K562 (cell line): Measurements from ENCODE around the gene CIAO3. TPM values are rescaled to one million over a fixed set of nuclear protein-coding genes. Genes with fewer than 3 reads are reported as not detected.

Source experiments
- ELF1 ChIP-seq: fragments of 200-800 bp; sonication (Bioruptor generic); IDR thresholded peaks from 2 replicates; pipeline ENCODE4 v1.6.1; 2016; ENCODE audit warnings: missing genetic modification characterization, missing compliant biosample characterization
- FOXJ2 ChIP-seq: fragments of 200-800 bp; sonication (Bioruptor generic); IDR thresholded peaks from 2 replicates; pipeline ENCODE4 v1.6.1; 2016; ENCODE audit warnings: missing genetic modification characterization, missing compliant biosample characterization
- L3MBTL2 ChIP-seq: fragments of 450-650 bp; IDR thresholded peaks from 2 replicates; pipeline ENCODE4 v1.6.1; 2016; ENCODE audit warnings: mild to moderate bottlenecking, moderate library complexity
- MYC ChIP-seq, 2 experiments: fragments of 250-450 bp in 1 of 2; sonication (Bioruptor Pico) in 1 of 2; IDR thresholded peaks; 2 replicates each; pipeline versions ENCODE4 v1.5.1 to v1.6.1; 2012 to 2021; ENCODE audit warnings: low read depth in 2 of 2, borderline replicate concordance in 1 of 2, improper control_type of control experiment in 1 of 2, low read length in 1 of 2, mild to moderate bottlenecking in 1 of 2, moderate library complexity in 1 of 2
- SAFB ChIP-seq: fragments of 200-400 bp; formaldehyde crosslinking; IDR thresholded peaks from 2 replicates; pipeline ENCODE4 v1.6.1; 2017; ENCODE audit warnings: low read depth, low read length, borderline replicate concordance
- SNRNP70 ChIP-seq: fragments of 200-400 bp; formaldehyde crosslinking; optimal IDR thresholded peaks from 2 replicates; pipeline ENCODE3; 2017; ENCODE audit warnings: low read depth, low read length
- ZNF780A ChIP-seq: fragments of 250-450 bp; sonication (Bioruptor Pico); IDR thresholded peaks from 2 replicates; pipeline ENCODE4 v1.5.0; 2021; ENCODE audit warnings: mild to moderate bottlenecking
- polyA plus RNA-seq, 8 experiments: library from polyadenylated mRNA; depleted of rRNA in 4 of 8; stranded (reverse) in 5 of 8; unstranded in 3 of 8; fragments of >200 nt; fragmentation: Nextera tagmentation in 2 of 8; fragmentation: Illumina TruSeq in 1 of 8; extraction: Ambion mirVana in 2 of 8; extraction: Trizol in 1 of 8; gene quantifications; 2 replicates each; pipeline versions ENCODE4 v1.2.1 to v1.2.3, GENCODE V29; 2011 to 2014; ENCODE audit warnings: inconsistent platforms in 1 of 8, missing spikeins in 1 of 8
- total RNA-seq, 7 experiments: library from RNA; depleted of rRNA in 6 of 7; stranded (reverse); fragments of >200 nt in 6 of 7; fragmentation: Illumina TruSeq in 2 of 7; extraction: Trizol in 2 of 7; gene quantifications; 2 replicates each; pipeline versions ENCODE4 v1.2.1 to v1.2.3, GENCODE V29; 2011 to 2021; ENCODE audit warnings: low replicate concordance in 1 of 7
- TF ChIP-seq, protein P1 (sequence below): fragments of 450-650 bp; IDR thresholded peaks from 2 replicates; pipeline ENCODE4 v1.6.1; 2016; ENCODE audit warnings: borderline replicate concordance
- TF ChIP-seq, protein P2 (sequence below): sonication (generic); formaldehyde crosslinking; IDR thresholded peaks from 2 replicates; pipeline ENCODE4 v1.9.0; 2022; ENCODE audit warnings: mild to moderate bottlenecking, missing genetic modification reagents
- TF ChIP-seq, protein P3 (sequence below), 2 experiments: fragments of 450-650 bp; IDR thresholded peaks; 2 replicates each; pipeline ENCODE4 v1.6.1; 2016
- TF ChIP-seq, protein P4 (sequence below), 2 experiments: fragments of 450-650 bp; conservative IDR thresholded peaks; 2 replicates each; pipeline ENCODE4 v1.6.1; 2017; ENCODE audit warnings: mild to moderate bottlenecking in 2 of 2, moderate library complexity in 2 of 2
- TF ChIP-seq, protein P5 (sequence below), 2 experiments: IDR thresholded peaks; 2 replicates each; pipeline ENCODE4 v1.6.1; 2011; ENCODE audit warnings: borderline replicate concordance in 1 of 2, control low read depth in 1 of 2, low read depth in 1 of 2, low read length in 1 of 2, mild to moderate bottlenecking in 1 of 2, mixed read lengths in 1 of 2, moderate library complexity in 1 of 2; ENCODE audit not compliant: insufficient read depth in 1 of 2, insufficient read length in 1 of 2, poor library complexity in 1 of 2, severe bottlenecking in 1 of 2; ENCODE audit errors: extremely low read depth in 1 of 2
- TF ChIP-seq, protein P6 (sequence below): sonication (generic); formaldehyde crosslinking; IDR thresholded peaks from 2 replicates; pipeline ENCODE4 v1.8.1; 2023; ENCODE audit warnings: mild to moderate bottlenecking, missing genetic modification reagents

CIAO3 gene
- total and polyA plus RNA-seq, 9 of the 15 experiments (the other 6 are each of a cell fraction or from before 2014, with no cell fraction given) = 2.2 to 35.6 (median 18.7) TPM

DNA sequence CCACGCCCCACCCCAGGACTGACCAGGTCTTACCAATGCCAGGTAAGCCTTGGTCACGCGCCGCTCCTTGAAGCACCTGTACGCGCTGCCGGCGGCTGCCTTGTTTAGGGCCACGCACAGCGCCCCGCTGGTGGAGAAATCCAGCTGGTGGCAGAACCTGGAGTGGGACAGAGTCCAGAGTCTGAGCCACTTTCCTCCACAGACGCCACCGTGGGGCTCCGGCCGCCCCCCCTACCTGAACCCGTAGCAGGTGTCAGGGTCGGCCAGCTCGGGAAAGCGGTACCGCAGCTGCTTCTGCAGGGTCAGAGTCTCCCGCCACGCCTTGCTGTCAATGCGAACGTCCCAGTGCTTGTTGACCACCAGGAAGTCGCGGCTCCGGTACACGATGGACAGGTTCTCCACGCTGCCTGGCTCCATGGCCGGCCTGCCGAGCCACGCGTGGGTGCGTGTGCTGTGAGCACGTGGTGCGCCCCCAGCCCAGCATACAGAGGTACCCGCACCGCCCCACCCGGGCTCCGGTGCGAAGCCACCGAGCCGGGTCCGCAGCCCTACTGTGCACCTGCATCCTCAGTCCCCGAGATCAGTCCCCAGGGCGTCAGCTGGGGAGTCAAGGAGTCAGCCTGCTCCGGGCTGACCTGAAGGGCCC, 46.6 kb upstream of the CIAO3 start (continued):
- TF ChIP-seq, protein P1, sequence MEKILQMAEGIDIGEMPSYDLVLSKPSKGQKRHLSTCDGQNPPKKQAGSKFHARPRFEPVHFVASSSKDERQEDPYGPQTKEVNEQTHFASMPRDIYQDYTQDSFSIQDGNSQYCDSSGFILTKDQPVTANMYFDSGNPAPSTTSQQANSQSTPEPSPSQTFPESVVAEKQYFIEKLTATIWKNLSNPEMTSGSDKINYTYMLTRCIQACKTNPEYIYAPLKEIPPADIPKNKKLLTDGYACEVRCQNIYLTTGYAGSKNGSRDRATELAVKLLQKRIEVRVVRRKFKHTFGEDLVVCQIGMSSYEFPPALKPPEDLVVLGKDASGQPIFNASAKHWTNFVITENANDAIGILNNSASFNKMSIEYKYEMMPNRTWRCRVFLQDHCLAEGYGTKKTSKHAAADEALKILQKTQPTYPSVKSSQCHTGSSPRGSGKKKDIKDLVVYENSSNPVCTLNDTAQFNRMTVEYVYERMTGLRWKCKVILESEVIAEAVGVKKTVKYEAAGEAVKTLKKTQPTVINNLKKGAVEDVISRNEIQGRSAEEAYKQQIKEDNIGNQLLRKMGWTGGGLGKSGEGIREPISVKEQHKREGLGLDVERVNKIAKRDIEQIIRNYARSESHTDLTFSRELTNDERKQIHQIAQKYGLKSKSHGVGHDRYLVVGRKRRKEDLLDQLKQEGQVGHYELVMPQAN = peak; percentile 75; the same call in 1 of the 2 replicates
- TF ChIP-seq, protein P2, sequence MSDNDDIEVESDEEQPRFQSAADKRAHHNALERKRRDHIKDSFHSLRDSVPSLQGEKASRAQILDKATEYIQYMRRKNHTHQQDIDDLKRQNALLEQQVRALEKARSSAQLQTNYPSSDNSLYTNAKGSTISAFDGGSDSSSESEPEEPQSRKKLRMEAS (CRISPR knock-in tag) = peak; percentile 42
- TF ChIP-seq ELF1 (tag) (no peak), MYC (IDR thresholded peaks at IDR 0.05; ENCODE audit: low read depth, low read length) (0 out of 2 replicates have a peak, but pooled peaks have one; percentile 32), MYC (CRISPR knock-in tag; IDR thresholded peaks at IDR 0.05; ENCODE audit: borderline replicate concordance, low read depth) (no peak), ZNF780A (CRISPR knock-in tag) (no peak), SAFB (peak; percentile 71; the same call in 1 of the 2 replicates), FOXJ2 (tag) (no peak), L3MBTL2 (peak; percentile 41; the same call in 1 of the 2 replicates), SNRNP70 (no peak)
- TF ChIP-seq, protein P3, sequence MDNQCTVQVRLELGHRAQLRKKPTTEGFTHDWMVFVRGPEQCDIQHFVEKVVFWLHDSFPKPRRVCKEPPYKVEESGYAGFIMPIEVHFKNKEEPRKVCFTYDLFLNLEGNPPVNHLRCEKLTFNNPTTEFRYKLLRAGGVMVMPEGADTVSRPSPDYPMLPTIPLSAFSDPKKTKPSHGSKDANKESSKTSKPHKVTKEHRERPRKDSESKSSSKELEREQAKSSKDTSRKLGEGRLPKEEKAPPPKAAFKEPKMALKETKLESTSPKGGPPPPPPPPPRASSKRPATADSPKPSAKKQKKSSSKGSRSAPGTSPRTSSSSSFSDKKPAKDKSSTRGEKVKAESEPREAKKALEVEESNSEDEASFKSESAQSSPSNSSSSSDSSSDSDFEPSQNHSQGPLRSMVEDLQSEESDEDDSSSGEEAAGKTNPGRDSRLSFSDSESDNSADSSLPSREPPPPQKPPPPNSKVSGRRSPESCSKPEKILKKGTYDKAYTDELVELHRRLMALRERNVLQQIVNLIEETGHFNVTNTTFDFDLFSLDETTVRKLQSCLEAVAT (IDR thresholded peaks at IDR 0.05) = no peak
- TF ChIP-seq, protein P4, sequence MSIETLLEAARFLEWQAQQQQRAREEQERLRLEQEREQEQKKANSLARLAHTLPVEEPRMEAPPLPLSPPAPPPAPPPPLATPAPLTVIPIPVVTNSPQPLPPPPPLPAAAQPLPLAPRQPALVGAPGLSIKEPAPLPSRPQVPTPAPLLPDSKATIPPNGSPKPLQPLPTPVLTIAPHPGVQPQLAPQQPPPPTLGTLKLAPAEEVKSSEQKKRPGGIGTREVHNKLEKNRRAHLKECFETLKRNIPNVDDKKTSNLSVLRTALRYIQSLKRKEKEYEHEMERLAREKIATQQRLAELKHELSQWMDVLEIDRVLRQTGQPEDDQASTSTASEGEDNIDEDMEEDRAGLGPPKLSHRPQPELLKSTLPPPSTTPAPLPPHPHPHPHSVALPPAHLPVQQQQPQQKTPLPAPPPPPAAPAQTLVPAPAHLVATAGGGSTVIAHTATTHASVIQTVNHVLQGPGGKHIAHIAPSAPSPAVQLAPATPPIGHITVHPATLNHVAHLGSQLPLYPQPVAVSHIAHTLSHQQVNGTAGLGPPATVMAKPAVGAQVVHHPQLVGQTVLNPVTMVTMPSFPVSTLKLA (conservative IDR thresholded peaks at IDR 0.05) = peak; percentile 63 to 69
- TF ChIP-seq, protein P5, sequence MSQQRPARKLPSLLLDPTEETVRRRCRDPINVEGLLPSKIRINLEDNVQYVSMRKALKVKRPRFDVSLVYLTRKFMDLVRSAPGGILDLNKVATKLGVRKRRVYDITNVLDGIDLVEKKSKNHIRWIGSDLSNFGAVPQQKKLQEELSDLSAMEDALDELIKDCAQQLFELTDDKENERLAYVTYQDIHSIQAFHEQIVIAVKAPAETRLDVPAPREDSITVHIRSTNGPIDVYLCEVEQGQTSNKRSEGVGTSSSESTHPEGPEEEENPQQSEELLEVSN (IDR thresholded peaks at IDR 0.05; ENCODE audit: borderline replicate concordance in 1 of 2, extremely low read depth in 1 of 2, insufficient read depth in 1 of 2, insufficient read length in 1 of 2, low read depth in 1 of 2, low read length in 1 of 2, poor library complexity in 1 of 2, severe bottlenecking in 1 of 2) = no peak
- TF ChIP-seq, protein P6, sequence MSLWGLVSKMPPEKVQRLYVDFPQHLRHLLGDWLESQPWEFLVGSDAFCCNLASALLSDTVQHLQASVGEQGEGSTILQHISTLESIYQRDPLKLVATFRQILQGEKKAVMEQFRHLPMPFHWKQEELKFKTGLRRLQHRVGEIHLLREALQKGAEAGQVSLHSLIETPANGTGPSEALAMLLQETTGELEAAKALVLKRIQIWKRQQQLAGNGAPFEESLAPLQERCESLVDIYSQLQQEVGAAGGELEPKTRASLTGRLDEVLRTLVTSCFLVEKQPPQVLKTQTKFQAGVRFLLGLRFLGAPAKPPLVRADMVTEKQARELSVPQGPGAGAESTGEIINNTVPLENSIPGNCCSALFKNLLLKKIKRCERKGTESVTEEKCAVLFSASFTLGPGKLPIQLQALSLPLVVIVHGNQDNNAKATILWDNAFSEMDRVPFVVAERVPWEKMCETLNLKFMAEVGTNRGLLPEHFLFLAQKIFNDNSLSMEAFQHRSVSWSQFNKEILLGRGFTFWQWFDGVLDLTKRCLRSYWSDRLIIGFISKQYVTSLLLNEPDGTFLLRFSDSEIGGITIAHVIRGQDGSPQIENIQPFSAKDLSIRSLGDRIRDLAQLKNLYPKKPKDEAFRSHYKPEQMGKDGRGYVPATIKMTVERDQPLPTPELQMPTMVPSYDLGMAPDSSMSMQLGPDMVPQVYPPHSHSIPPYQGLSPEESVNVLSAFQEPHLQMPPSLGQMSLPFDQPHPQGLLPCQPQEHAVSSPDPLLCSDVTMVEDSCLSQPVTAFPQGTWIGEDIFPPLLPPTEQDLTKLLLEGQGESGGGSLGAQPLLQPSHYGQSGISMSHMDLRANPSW = 0 out of 2 replicates have a peak, but pooled peaks have one; percentile 7
